Activated CD4-positive, alpha-beta T cell treated with anti-CD3 and anti-CD28 coated beads, Interleukin-2, amount 10 ng/mL, durations not matched to agents 24 days and 14 days (primary cell): ENCODE measurements around the gene MED26. TPM values are rescaled to one million over a fixed set of nuclear protein-coding genes. Genes with fewer than 3 reads are reported as not detected.

ENCODE experiments used
- DNase-seq: peaks from one replicate; pipeline ENCODE4 v3.0.0; 2022
- H3K27ac Mint-ChIP-seq: one replicate; pipeline ENCODE4 v1.8.0; 2022; ENCODE audit warnings: mild to moderate bottlenecking, mixed read lengths
- H3K27me3 Mint-ChIP-seq: one replicate; pipeline ENCODE4 v1.8.0; 2022; ENCODE audit warnings: mixed read lengths
- H3K36me3 Mint-ChIP-seq: one replicate; pipeline ENCODE4 v1.8.0; 2022; ENCODE audit warnings: low read depth, mild to moderate bottlenecking, mixed read lengths
- H3K4me1 Mint-ChIP-seq: one replicate; pipeline ENCODE4 v1.8.0; 2021; ENCODE audit warnings: mixed read lengths
- H3K4me3 Mint-ChIP-seq: one replicate; pipeline ENCODE4 v1.8.0; 2022; ENCODE audit warnings: mild to moderate bottlenecking, moderate library complexity, mixed read lengths
- H3K9me3 Mint-ChIP-seq: one replicate; pipeline ENCODE4 v1.8.0; 2021; ENCODE audit warnings: mixed read lengths
- intact Hi-C: fragments of 100-400 bp; cut with micrococcal nuclease; formaldehyde crosslinking; loops from one replicate; pipeline ENCODE4 v1.15.1; 2023
- total RNA-seq: library from RNA; stranded (reverse); gene quantifications from 2 replicates; pipeline ENCODE4 v1.2.3, GENCODE V29; 2022

MED26 gene
- total RNA-seq, 1 donor from 2014 or later: 15.5 TPM

GRCh38 chr19:16619457-16619856 is 8.5 kb downstream of the MED26 start:
- H3K27ac Mint-ChIP-seq: no peak overlapping the region
- peaks cover 11% of the 10 kb centered on the region for H3K36me3 Mint-ChIP-seq
- intact Hi-C loops: no loop called here
- no peak for DNase-seq
- H3K27me3 Mint-ChIP-seq: no peaks in the 10 kb centered on the region
- no peaks in the 10 kb centered on the region for H3K9me3 Mint-ChIP-seq
- H3K4me1 Mint-ChIP-seq: peaks cover 33% of the 10 kb centered on the region
- no peak overlapping the region for H3K4me3 Mint-ChIP-seq

- intact Hi-C loops: no loop called here
- no peak for DNase-seq
- no peaks in the 10 kb centered on the region for H3K9me3 Mint-ChIP-seq
- H3K27ac Mint-ChIP-seq: no peak overlapping the region
- peaks cover 36% of the 10 kb centered on the region for H3K4me1 Mint-ChIP-seq
- peaks cover 2% of the 10 kb centered on the region for H3K36me3 Mint-ChIP-seq
- H3K27me3 Mint-ChIP-seq: no peaks in the 10 kb centered on the region
- H3K4me3 Mint-ChIP-seq: no peak overlapping the region
These were observed 9.8 kb downstream of the MED26 start for GRCh38 chr19:16618248-16618647.

- peak overlapping the region; percentile 45 for H3K27ac Mint-ChIP-seq
- no peaks in the 10 kb centered on the region for H3K36me3 Mint-ChIP-seq
- no peak overlapping the region for H3K4me3 Mint-ChIP-seq
- no peak for DNase-seq
- intact Hi-C loops: no loop called here
- no peaks in the 10 kb centered on the region for H3K27me3 Mint-ChIP-seq
- no peaks in the 10 kb centered on the region for H3K9me3 Mint-ChIP-seq
- peaks cover 46% of the 10 kb centered on the region for H3K4me1 Mint-ChIP-seq
These were observed 12.2 kb downstream of the MED26 start for GRCh38 chr19:16615808-16616207.

- Mint-ChIP-seq H3K27ac (peak overlapping the region; percentile 72), H3K27me3 (no peaks in the 10 kb centered on the region), H3K36me3 (no peaks in the 10 kb centered on the region), H3K4me1 (peaks cover 50% of the 10 kb centered on the region), H3K9me3 (no peaks in the 10 kb centered on the region), H3K4me3 (peak overlapping the region; percentile 31)
- DNase-seq: no peak
- intact Hi-C loops: no loop called here
These were observed 13.1 kb downstream of the MED26 start for GRCh38 chr19:16614941-16615340.

- Mint-ChIP-seq H3K4me3 (no peak overlapping the region), H3K36me3 (no peaks in the 10 kb centered on the region), H3K9me3 (no peaks in the 10 kb centered on the region), H3K27ac (no peak overlapping the region), H3K4me1 (peaks cover 48% of the 10 kb centered on the region), H3K27me3 (no peaks in the 10 kb centered on the region)
- no peak for DNase-seq
- intact Hi-C loops: no loop called here
These were observed 14.2 kb downstream of the MED26 start for GRCh38 chr19:16613841-16614240.

GRCh38 chr19:16612636-16613035 is 15.4 kb downstream of the MED26 start:
- Mint-ChIP-seq H3K4me3 (no peak overlapping the region), H3K27ac (no peak overlapping the region), H3K4me1 (peaks cover 55% of the 10 kb centered on the region), H3K9me3 (no peaks in the 10 kb centered on the region), H3K36me3 (peaks cover 2% of the 10 kb centered on the region), H3K27me3 (no peaks in the 10 kb centered on the region)
- no peak for DNase-seq
- intact Hi-C loops: no loop called here

GRCh38 chr19:16611121-16611520 is 16.9 kb downstream of the MED26 start:
- intact Hi-C loops: no loop called here
- no peak overlapping the region for H3K4me3 Mint-ChIP-seq
- H3K27me3 Mint-ChIP-seq: no peaks in the 10 kb centered on the region
- DNase-seq: no peak
- no peaks in the 10 kb centered on the region for H3K9me3 Mint-ChIP-seq
- H3K27ac Mint-ChIP-seq: peak overlapping the region; percentile 46
- peaks cover 46% of the 10 kb centered on the region for H3K4me1 Mint-ChIP-seq
- peaks cover 2% of the 10 kb centered on the region for H3K36me3 Mint-ChIP-seq

- Mint-ChIP-seq H3K4me3 (no peak overlapping the region), H3K27ac (no peak overlapping the region), H3K36me3 (peaks cover 5% of the 10 kb centered on the region), H3K4me1 (peaks cover 44% of the 10 kb centered on the region), H3K27me3 (no peaks in the 10 kb centered on the region), H3K9me3 (no peaks in the 10 kb centered on the region)
- DNase-seq: no peak
- intact Hi-C loops: no loop called here
These were observed 18.3 kb downstream of the MED26 start for GRCh38 chr19:16609511-16610200.

- DNase-seq: no peak
- no peaks in the 10 kb centered on the region for H3K27me3 Mint-ChIP-seq
- no peak overlapping the region for H3K4me3 Mint-ChIP-seq
- peaks cover 5% of the 10 kb centered on the region for H3K36me3 Mint-ChIP-seq
- intact Hi-C loops: no loop called here
- no peaks in the 10 kb centered on the region for H3K9me3 Mint-ChIP-seq
- H3K27ac Mint-ChIP-seq: peak overlapping the region; percentile 58
- peaks cover 45% of the 10 kb centered on the region for H3K4me1 Mint-ChIP-seq
These were observed 19.7 kb downstream of the MED26 start for GRCh38 chr19:16608290-16608739.

- no peaks in the 10 kb centered on the region for H3K27me3 Mint-ChIP-seq
- no peak overlapping the region for H3K4me3 Mint-ChIP-seq
- H3K4me1 Mint-ChIP-seq: peaks cover 45% of the 10 kb centered on the region
- intact Hi-C loops: no loop called here
- H3K36me3 Mint-ChIP-seq: peaks cover 5% of the 10 kb centered on the region
- peak overlapping the region; percentile 58 for H3K27ac Mint-ChIP-seq
- no peak for DNase-seq
- H3K9me3 Mint-ChIP-seq: no peaks in the 10 kb centered on the region
These were observed 20.2 kb downstream of the MED26 start for GRCh38 chr19:16607819-16608218.

GRCh38 chr19:16605553-16605994 is 22.4 kb downstream of the MED26 start:
- DNase-seq: no peak
- intact Hi-C loops: no loop called here
- Mint-ChIP-seq H3K9me3 (no peaks in the 10 kb centered on the region), H3K4me3 (no peak overlapping the region), H3K4me1 (peaks cover 26% of the 10 kb centered on the region), H3K27ac (peak overlapping the region; percentile 48), H3K36me3 (peaks cover 5% of the 10 kb centered on the region), H3K27me3 (no peaks in the 10 kb centered on the region)

- Mint-ChIP-seq H3K27me3 (no peaks in the 10 kb centered on the region), H3K27ac (peak overlapping the region; percentile 48), H3K4me3 (no peak overlapping the region), H3K9me3 (no peaks in the 10 kb centered on the region), H3K36me3 (peaks cover 5% of the 10 kb centered on the region), H3K4me1 (peaks cover 27% of the 10 kb centered on the region)
- no peak for DNase-seq
- intact Hi-C loops: no loop called here
These were observed 22.9 kb downstream of the MED26 start for GRCh38 chr19:16605115-16605514.

- Mint-ChIP-seq H3K36me3 (peaks cover 5% of the 10 kb centered on the region), H3K4me1 (peaks cover 27% of the 10 kb centered on the region), H3K27me3 (no peaks in the 10 kb centered on the region), H3K9me3 (no peaks in the 10 kb centered on the region), H3K27ac (no peak overlapping the region), H3K4me3 (no peak overlapping the region)
- intact Hi-C loops: no loop called here
- no peak for DNase-seq
These were observed 23.4 kb downstream of the MED26 start for GRCh38 chr19:16604615-16605014.

- peaks cover 22% of the 10 kb centered on the region for H3K4me1 Mint-ChIP-seq
- no peak overlapping the region for H3K4me3 Mint-ChIP-seq
These were observed 24.9 kb downstream of the MED26 start for GRCh38 chr19:16603090-16603489.

More at GRCh38 chr19:16603090-16603489, 24.9 kb downstream of the MED26 start:
- no peaks in the 10 kb centered on the region for H3K9me3 Mint-ChIP-seq
- H3K27me3 Mint-ChIP-seq: no peaks in the 10 kb centered on the region
- intact Hi-C loops: no loop called here
- no peak overlapping the region for H3K27ac Mint-ChIP-seq
- DNase-seq: no peak
- peaks cover 6% of the 10 kb centered on the region for H3K36me3 Mint-ChIP-seq
